Kidney (tissue), 14 donors: ENCODE results near the gene CKAP2. TPM values are rescaled to one million over a fixed set of nuclear protein-coding genes. Genes with fewer than 3 reads are reported as not detected.

Source experiments
- DNase-seq, 5 donors: peaks; one replicate each; pipeline ENCODE4 v3.0.0-alpha.2; 2013 to 2020
- FAIRE-seq: peaks from 2 replicates; lab custom pipeline; 2012; peaks lifted over from hg19 to GRCh38; lab: Jason Lieb, UNC
- H3K27ac ChIP-seq, 2 donors: one replicate each; pipeline ENCODE4 v1.7.0; 2013; ENCODE audit warnings: low read depth in 2 of 2, low read length in 2 of 2, inconsistent platforms in 1 of 2
- H3K27me3 ChIP-seq: one replicate; pipeline ENCODE4 v1.7.1; 2013; ENCODE audit warnings: low read length, inconsistent platforms; ENCODE audit not compliant: control insufficient read depth, insufficient read depth
- H3K36me3 ChIP-seq, 3 donors: one replicate each; pipeline versions ENCODE4 v1.7.0 to v1.7.1; 2013; ENCODE audit warnings: low read length in 3 of 3, control low read depth in 1 of 3, inconsistent platforms in 1 of 3; ENCODE audit not compliant: insufficient read depth in 3 of 3, control insufficient read depth in 2 of 3
- H3K4me1 ChIP-seq, 3 donors: one replicate each; pipeline versions ENCODE4 v1.7.0 to v1.7.1; 2013; ENCODE audit warnings: low read length in 3 of 3, inconsistent platforms in 1 of 3, low read depth in 1 of 3; ENCODE audit not compliant: control insufficient read depth in 2 of 3, insufficient read depth in 2 of 3
- H3K4me3 ChIP-seq, 3 donors: one replicate each; pipeline versions ENCODE4 v1.7.0 to v1.8.1; 2013; ENCODE audit warnings: low read length in 3 of 3, control low read depth in 1 of 3, inconsistent platforms in 1 of 3
- H3K9ac ChIP-seq, 3 donors: one replicate each; pipeline versions ENCODE4 v1.7.0 to v1.7.1; 2013; ENCODE audit warnings: low read length in 3 of 3, control low read depth in 1 of 3, inconsistent platforms in 1 of 3
- H3K9me3 ChIP-seq, 3 donors: one replicate each; pipeline versions ENCODE4 v1.7.0 to v1.7.1; 2013; ENCODE audit warnings: low read length in 3 of 3, control low read depth in 1 of 3, inconsistent platforms in 1 of 3; ENCODE audit not compliant: control insufficient read depth in 2 of 3, insufficient read depth in 1 of 3
- intact Hi-C: fragments of 100-400 bp; cut with DNase I; formaldehyde crosslinking; loops from one replicate; pipeline ENCODE4 v1.11.1; 2022
- polyA plus RNA-seq: library from polyadenylated mRNA; stranded (reverse); fragments of 350-450 nt; fragmentation: Illumina TruSeq; extraction: RNeasy Lipid Tissue Mini Kit (QIAGEN cat#74804); gene quantifications from one replicate; pipeline ENCODE4 v1.2.3, GENCODE V29; 2014; ENCODE audit warnings: low read depth, low replicate concordance; ENCODE audit not compliant: insufficient read depth
- total RNA-seq: library from RNA; stranded (reverse); fragmentation: NEBNext Ultra II Directional; extraction: Animal tissue kit (Norgen Biotek cat#: 25700); gene quantifications from one replicate; pipeline ENCODE4 v1.2.1, GENCODE V29; 2021
- TF ChIP-seq, protein P1 (sequence below): IDR thresholded peaks from 3 replicates; pipeline ENCODE4 v1.5.1; 2012; ENCODE audit warnings: mild to moderate bottlenecking, moderate library complexity, borderline replicate concordance; ENCODE audit not compliant: insufficient read depth; ENCODE audit errors: extremely low read depth
- donor health status: control.
- donor health status: control.
- donor health status: control.
- donor health status: control.
- donor health status: control.
- donor health status: DM: yes; HTN: yes; CAD: no.
- donor health status: Normal renal cell carcinoma (clear cell type).

CKAP2 gene
- total and polyA plus RNA-seq, 2 donors from 2014 or later, result 4.9 to 5.8 TPM

- H3K27me3 ChIP-seq, result no peaks in the 10 kb centered on the region
- TF ChIP-seq, protein P1, sequence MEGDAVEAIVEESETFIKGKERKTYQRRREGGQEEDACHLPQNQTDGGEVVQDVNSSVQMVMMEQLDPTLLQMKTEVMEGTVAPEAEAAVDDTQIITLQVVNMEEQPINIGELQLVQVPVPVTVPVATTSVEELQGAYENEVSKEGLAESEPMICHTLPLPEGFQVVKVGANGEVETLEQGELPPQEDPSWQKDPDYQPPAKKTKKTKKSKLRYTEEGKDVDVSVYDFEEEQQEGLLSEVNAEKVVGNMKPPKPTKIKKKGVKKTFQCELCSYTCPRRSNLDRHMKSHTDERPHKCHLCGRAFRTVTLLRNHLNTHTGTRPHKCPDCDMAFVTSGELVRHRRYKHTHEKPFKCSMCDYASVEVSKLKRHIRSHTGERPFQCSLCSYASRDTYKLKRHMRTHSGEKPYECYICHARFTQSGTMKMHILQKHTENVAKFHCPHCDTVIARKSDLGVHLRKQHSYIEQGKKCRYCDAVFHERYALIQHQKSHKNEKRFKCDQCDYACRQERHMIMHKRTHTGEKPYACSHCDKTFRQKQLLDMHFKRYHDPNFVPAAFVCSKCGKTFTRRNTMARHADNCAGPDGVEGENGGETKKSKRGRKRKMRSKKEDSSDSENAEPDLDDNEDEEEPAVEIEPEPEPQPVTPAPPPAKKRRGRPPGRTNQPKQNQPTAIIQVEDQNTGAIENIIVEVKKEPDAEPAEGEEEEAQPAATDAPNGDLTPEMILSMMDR, result peak; percentile 90
- FAIRE-seq (no peak), DNase-seq (peak; percentile 96 to 98 (median 97))
- peak within 1 kb of the TSS; percentile 78 to 99 (median 85) for H3K4me3 ChIP-seq
- no peaks in the 10 kb centered on the region for H3K36me3 ChIP-seq
- H3K4me1 ChIP-seq, result peaks cover 0 to 4% (median 4%) of the 10 kb centered on the region in 3 donors
- peak within 1 kb of the TSS; percentile 91 to 93 for H3K27ac ChIP-seq
- peak within 1 kb of the TSS; percentile 58 to 75 (median 61) for H3K9ac ChIP-seq
- no peaks in the 10 kb centered on the region for H3K9me3 ChIP-seq
- intact Hi-C loops, result no loop called here
Observed at GRCh38 chr13:52450012-52450792, 5.1 kb upstream of the CKAP2 start, which contains the start of gene VPS36. Gene VPS36, minus strand, starts transcription at chr13:52450634. Its CDS starts 40 bp downstream, at chr13:52450594.

DNA sequence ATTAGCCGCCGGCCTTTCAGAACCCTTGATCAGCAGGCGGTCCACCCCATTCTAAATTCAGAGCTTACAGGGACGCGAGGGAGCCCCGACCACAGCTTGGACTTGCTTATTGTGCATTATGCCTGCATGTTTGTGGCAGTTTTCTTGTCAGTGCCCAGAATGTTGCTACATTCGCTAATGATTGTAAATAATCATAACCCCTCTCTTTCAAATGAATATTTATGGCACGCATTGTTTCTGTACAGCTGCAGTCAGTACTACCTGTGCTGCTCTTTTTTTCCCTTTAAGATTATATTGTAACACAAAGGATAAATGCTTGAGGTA lies 4.5 kb upstream of the CKAP2 start:
- no peak for FAIRE-seq
- Histone ChIP-seq H3K9ac (peak overlapping the region in 2 of 3 donors; percentile 9 to 58), H3K4me3 (peak overlapping the region in 2 of 3 donors; percentile 14 to 38), H3K4me1 (peaks cover 0 to 4% (median 4%) of the 10 kb centered on the region in 3 donors), H3K27me3 (no peaks in the 10 kb centered on the region), H3K36me3 (no peaks in the 10 kb centered on the region), H3K27ac (peak overlapping the region; percentile 91 to 93), H3K9me3 (no peaks in the 10 kb centered on the region)
- no peak for DNase-seq
- TF ChIP-seq, protein P1, result no peak
- intact Hi-C loops, result no loop called here

- intact Hi-C loops, result no loop called here
Observed at GRCh38 chr13:52451135-52451804, 4.0 kb upstream of the CKAP2 start.

More at GRCh38 chr13:52451135-52451804, 4.0 kb upstream of the CKAP2 start:
- peaks cover 0 to 4% (median 4%) of the 10 kb centered on the region in 3 donors for H3K4me1 ChIP-seq
- FAIRE-seq, result no peak
- peak overlapping the region in 2 of 3 donors; percentile 9 to 58 for H3K9ac ChIP-seq
- H3K9me3 ChIP-seq, result no peaks in the 10 kb centered on the region
- no peak overlapping the region for H3K27ac ChIP-seq
- peak overlapping the region in 1 of 3 donors; percentile 38 for H3K4me3 ChIP-seq
- no peaks in the 10 kb centered on the region for H3K27me3 ChIP-seq
- peak in 1 of 5 donors; percentile 50 for DNase-seq
- no peaks in the 10 kb centered on the region for H3K36me3 ChIP-seq
- TF ChIP-seq, protein P1, result no peak
